Bronchial epithelial cell (primary cell): ENCODE measurements around the gene ARPC4. TPM values are rescaled to one million over a fixed set of nuclear protein-coding genes. Genes with fewer than 3 reads are reported as not detected.
A peak's percentile ranks its signal among the peaks of the same experiment; 100 is the strongest.

ENCODE experiments used
- DNase-seq: peaks from one replicate; pipeline ENCODE4 v3.0.0-alpha.2; 2010; ENCODE audit warnings: low read depth
- FAIRE-seq: peaks from 2 replicates; lab custom pipeline; 2011; peaks lifted over from hg19 to GRCh38; lab: Jason Lieb, UNC
- H3K27me3 ChIP-seq: 2 replicates; pipeline ENCODE4 v1.5.1; 2011; ENCODE audit warnings: low read length; ENCODE audit not compliant: control insufficient read depth, insufficient read depth
- H3K36me3 ChIP-seq: 2 replicates; pipeline ENCODE4 v1.5.1; 2011; ENCODE audit warnings: low read length; ENCODE audit not compliant: control insufficient read depth, insufficient read depth
- H3K4me3 ChIP-seq: 2 replicates; pipeline ENCODE4 v1.5.1; 2011; ENCODE audit warnings: mild to moderate bottlenecking, low read depth, low read length, control low read depth
- total RNA-seq: library from RNA; depleted of rRNA; stranded (reverse); fragments of >200 nt; gene quantifications from 2 replicates; pipeline ENCODE4 v1.2.1, GENCODE V29; 2014
- TF ChIP-seq, protein P1 (sequence below): IDR thresholded peaks from 2 replicates; pipeline ENCODE4 v1.5.1; 2011; ENCODE audit warnings: mild to moderate bottlenecking, moderate library complexity, low read length, control low read depth, inconsistent platforms; ENCODE audit not compliant: insufficient read depth, severe bottlenecking

Gene ARPC4
- total RNA-seq, 1 donor from 2014 or later = 192 TPM

DNA sequence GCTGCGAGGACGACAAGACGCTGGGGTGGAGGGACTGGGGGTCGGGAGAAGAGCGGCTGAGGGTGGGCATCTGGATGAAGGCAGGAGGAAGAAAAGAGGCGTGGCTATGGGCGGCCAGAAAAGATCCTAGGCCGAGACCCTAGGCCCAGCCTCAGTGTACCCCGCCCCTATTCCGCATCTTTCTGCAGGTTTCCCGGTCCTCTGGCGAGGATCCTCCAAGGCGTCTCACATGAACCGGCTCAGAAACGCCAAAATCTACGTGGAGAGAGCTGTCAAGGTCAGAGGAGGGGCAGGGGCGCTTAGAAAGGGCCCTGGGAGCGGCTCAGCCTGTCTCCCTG, 17.5 kb downstream of the ARPC4 start:
- Histone ChIP-seq H3K4me3 (peak overlapping the region; percentile 55), H3K27me3 (no peaks in the 10 kb centered on the region), H3K36me3 (peaks cover 11% of the 10 kb centered on the region)
- FAIRE-seq = no peak
- TF ChIP-seq, protein P1, sequence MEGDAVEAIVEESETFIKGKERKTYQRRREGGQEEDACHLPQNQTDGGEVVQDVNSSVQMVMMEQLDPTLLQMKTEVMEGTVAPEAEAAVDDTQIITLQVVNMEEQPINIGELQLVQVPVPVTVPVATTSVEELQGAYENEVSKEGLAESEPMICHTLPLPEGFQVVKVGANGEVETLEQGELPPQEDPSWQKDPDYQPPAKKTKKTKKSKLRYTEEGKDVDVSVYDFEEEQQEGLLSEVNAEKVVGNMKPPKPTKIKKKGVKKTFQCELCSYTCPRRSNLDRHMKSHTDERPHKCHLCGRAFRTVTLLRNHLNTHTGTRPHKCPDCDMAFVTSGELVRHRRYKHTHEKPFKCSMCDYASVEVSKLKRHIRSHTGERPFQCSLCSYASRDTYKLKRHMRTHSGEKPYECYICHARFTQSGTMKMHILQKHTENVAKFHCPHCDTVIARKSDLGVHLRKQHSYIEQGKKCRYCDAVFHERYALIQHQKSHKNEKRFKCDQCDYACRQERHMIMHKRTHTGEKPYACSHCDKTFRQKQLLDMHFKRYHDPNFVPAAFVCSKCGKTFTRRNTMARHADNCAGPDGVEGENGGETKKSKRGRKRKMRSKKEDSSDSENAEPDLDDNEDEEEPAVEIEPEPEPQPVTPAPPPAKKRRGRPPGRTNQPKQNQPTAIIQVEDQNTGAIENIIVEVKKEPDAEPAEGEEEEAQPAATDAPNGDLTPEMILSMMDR = no peak
- DNase-seq = no peak

DNA sequence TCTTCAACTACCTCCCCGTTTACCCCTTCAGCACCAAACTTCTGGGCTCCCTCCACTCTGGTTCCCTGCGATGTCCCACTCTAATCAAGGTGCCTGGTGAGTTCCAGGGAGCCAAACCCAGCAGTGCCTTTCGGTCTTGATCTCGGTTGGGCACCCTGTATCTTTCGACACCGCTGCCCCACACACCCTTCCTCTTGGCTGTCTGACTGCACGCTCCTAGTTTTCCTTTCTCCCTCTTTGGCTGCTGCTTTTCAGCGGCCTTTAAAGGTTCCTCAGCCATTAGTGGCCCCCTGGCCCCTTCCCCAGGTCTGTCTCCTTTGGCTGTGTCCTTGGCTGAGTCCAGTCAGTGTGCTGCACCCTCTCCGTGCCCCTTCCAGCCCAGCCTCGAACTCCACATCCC, 18.0 kb downstream of the ARPC4 start:
- FAIRE-seq (no peak), DNase-seq (no peak)
- no peaks in the 10 kb centered on the region for H3K27me3 ChIP-seq
- peaks cover 11% of the 10 kb centered on the region for H3K36me3 ChIP-seq
- TF ChIP-seq, protein P1 = no peak
- peak overlapping the region; percentile 55 for H3K4me3 ChIP-seq

DNA sequence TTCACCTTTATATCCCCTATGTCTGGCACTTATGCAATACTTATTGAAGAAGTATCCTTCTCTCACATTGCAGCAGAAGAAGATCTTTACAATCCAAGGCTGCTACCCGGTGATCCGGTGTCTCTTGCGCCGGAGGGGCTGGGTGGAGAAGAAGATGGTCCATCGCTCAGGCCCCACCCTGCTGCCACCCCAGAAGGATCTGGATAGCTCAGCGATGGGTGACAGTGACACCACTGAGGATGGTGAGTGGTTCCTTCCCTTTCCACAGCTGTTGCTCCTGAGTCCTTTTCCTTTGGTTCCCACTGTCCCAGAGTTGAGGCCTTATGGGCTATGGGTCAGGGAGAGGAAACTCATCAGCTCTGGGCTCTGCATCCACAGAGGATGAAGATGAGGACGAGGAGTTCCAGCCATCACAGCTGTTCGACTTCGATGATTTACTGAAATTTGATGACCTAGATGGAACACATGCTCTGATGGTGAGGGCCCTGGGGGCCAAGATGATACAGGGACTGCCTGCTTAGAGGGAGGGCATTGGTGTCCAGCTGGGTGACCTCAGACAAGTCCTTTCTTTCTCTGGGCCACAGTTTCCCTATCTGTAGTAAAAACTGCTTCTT, 20.1 kb downstream of the ARPC4 start:
- H3K27me3 ChIP-seq = no peaks in the 10 kb centered on the region
- DNase-seq (no peak), FAIRE-seq (no peak)
- TF ChIP-seq, protein P1 = no peak
- H3K4me3 ChIP-seq = no peak overlapping the region
- peaks cover 5% of the 10 kb centered on the region for H3K36me3 ChIP-seq

DNA sequence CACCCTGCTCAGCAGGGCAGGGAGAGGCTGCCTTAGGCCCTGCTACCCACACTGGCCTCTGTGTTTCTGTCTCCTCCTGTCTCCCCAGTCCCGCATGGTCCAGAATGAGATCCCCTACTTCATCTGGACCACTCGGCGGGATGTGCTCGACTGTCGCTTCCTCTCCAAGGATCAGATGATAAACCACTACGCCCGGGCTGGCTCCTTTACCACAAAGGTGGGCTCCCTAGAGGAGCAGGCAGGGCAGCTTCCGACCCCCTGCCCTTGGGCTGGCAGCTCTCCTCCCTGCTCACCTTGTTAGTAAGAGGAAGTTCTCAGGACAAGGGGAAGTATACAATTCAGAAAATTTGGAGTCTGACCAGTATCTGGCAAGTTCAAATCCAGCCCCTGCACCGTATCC, 23.1 kb downstream of the ARPC4 start:
- no peak for FAIRE-seq
- TF ChIP-seq, protein P1 = no peak

DNA sequence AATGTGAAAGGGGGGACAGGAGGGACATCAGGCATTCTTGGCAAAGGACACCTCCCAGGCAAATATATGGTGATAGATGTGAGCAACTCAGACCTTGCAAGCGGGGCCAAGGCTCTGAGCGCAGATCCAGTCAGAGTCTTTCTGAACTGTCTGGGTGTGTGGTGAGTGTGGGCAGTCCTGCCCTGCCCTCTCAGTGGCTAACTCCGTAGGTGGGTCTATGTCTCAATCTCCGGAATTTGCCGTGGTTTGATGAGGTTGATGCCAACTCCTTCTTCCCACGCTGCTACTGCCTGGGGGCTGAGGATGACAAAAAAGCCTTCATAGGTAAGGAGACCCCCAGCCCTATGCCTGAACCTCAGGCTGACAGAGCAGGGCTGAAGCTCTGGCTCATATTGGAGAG, 24.6 kb downstream of the ARPC4 start:
- Histone ChIP-seq H3K4me3 (no peak overlapping the region), H3K27me3 (no peaks in the 10 kb centered on the region), H3K36me3 (peaks cover 7% of the 10 kb centered on the region)
- FAIRE-seq (no peak), DNase-seq (no peak)
- TF ChIP-seq, protein P1 = no peak

More for the DNA sequence above, 23.1 kb downstream of the ARPC4 start:
- H3K36me3 ChIP-seq = peaks cover 7% of the 10 kb centered on the region
- no peak for DNase-seq
- H3K4me3 ChIP-seq = no peak overlapping the region
- H3K27me3 ChIP-seq = no peaks in the 10 kb centered on the region

DNA sequence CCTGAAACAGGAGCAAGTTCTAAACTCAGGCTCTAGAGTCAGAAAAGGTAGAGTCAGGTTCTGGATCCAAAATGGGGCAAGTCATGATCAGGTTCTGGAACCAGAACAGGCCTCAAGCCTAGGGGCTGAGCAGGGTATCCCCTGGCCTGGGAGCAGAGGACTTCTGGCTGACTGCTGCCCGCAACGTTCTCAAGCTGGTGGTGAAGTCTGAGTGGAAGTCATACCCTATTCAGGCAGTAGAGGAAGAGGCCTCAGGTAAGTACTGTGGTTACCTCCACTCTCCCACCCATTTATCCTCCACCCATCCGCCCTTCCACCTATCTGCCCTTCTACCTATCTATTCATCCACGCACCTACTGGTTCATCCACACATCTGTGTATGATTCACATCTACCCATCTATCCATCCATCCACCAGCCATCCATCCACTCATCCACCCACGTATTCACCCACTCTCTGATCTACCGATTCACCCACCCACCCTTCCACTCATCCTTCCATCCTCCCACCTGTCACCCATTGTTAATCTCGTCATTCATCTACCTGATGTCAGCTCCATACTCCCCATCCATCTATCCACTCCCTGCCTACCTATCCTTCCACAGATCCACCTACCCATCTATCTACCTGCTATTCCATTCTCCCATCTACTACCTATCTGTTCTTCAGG, 25.9 kb downstream of the ARPC4 start:
- FAIRE-seq = no peak
- Histone ChIP-seq H3K27me3 (no peaks in the 10 kb centered on the region), H3K36me3 (peaks cover 2% of the 10 kb centered on the region), H3K4me3 (no peak overlapping the region)
- DNase-seq = no peak
- TF ChIP-seq, protein P1 = no peak
